Activated T-helper 1 cell treated with Interleukin-2 at 50 U/mL for 16 hours (primary cell): ENCODE results near the gene UVSSA.
"Not testable (repeated sequence)": the region's sequence is repeated elsewhere in the genome, so short reads cannot be mapped to it uniquely, and the experiment has no call there.

ENCODE experiments used
- DNase-seq: peaks from one replicate; pipeline ENCODE4 v3.0.0-alpha.2; 2020; ENCODE audit warnings: low read depth

The UVSSA gene

GRCh38 chr4:1443688-1444172 is 96.7 kb downstream of the UVSSA start:
- DNase-seq: not testable (repeated sequence)
